ENCODE measurements around the gene C1orf94.

Gene C1orf94

GRCh38 chr1:34263406-34263805 lies 86.7 kb downstream of the C1orf94 start:
- no peak for DNase-seq

- DNase-seq: no peak
Observed at GRCh38 chr1:34265396-34265795, 88.7 kb downstream of the C1orf94 start.

- no peak for DNase-seq
Observed at GRCh38 chr1:34266127-34266951, 89.6 kb downstream of the C1orf94 start.

- no peak for DNase-seq
Observed at GRCh38 chr1:34267326-34267725, 90.6 kb downstream of the C1orf94 start.

GRCh38 chr1:34268311-34268954 lies 91.7 kb downstream of the C1orf94 start:
- no peak for DNase-seq

Data from CD4-positive, alpha-beta T cell treated with Interleukin-21 for 1 hour (primary cell).